Muscle of leg (tissue), 11 donors: Measurements from ENCODE around the gene C3orf20. TPM values are rescaled to one million over a fixed set of nuclear protein-coding genes. Genes with fewer than 3 reads are reported as not detected.

Experiments
- DNase-seq: peaks from one replicate; pipeline ENCODE4 v3.0.0; 2013
- H3K27ac ChIP-seq: one replicate; pipeline ENCODE4 v1.5.1; 2013; ENCODE audit warnings: mild to moderate bottlenecking, low read length, control low read depth
- H3K27me3 ChIP-seq: one replicate; pipeline ENCODE4 v1.6.1; 2013; ENCODE audit warnings: low read length; ENCODE audit not compliant: control insufficient read depth, insufficient read depth
- H3K36me3 ChIP-seq: one replicate; pipeline ENCODE4 v1.6.1; 2013; ENCODE audit warnings: low read length; ENCODE audit not compliant: control insufficient read depth, insufficient read depth
- H3K4me1 ChIP-seq: one replicate; pipeline ENCODE4 v1.6.1; 2013; ENCODE audit warnings: low read length; ENCODE audit not compliant: control insufficient read depth, insufficient read depth
- H3K4me3 ChIP-seq: one replicate; pipeline ENCODE4 v1.5.1; 2013; ENCODE audit warnings: low read length, control low read depth
- H3K9me3 ChIP-seq: replicated peaks from 2 replicates; pipeline ENCODE4 v1.6.1; 2013; ENCODE audit warnings: low read depth, low read length; ENCODE audit not compliant: control insufficient read depth
- WGBS: methylation state at CpG from one replicate; pipeline ENCODE4 v1.1.5; 2013; ENCODE audit warnings: missing lambda C conversion rate; ENCODE audit not compliant: insufficient coverage; 5-methylcytosine and 5-hydroxymethylcytosine counted together
- polyA plus RNA-seq, 8 donors: library from polyadenylated mRNA; unstranded; fragments of 120-200 nt; gene quantifications; one replicate each; pipeline versions ENCODE4 v1.2.1 to v1.2.3, GENCODE V29; 2013; ENCODE audit warnings: inconsistent platforms in 1 of 8, low replicate concordance in 1 of 8; ENCODE audit not compliant: insufficient read length in 8 of 8, insufficient read depth in 1 of 8
- total RNA-seq: library from RNA; stranded (reverse); fragments of 120-200 nt; gene quantifications from one replicate; pipeline ENCODE4 v1.2.4, GENCODE V29; 2013

C3orf20 gene
- total and polyA plus RNA-seq, 9 donors, result 0.05 to 0.35 (median 0.15) TPM

DNA sequence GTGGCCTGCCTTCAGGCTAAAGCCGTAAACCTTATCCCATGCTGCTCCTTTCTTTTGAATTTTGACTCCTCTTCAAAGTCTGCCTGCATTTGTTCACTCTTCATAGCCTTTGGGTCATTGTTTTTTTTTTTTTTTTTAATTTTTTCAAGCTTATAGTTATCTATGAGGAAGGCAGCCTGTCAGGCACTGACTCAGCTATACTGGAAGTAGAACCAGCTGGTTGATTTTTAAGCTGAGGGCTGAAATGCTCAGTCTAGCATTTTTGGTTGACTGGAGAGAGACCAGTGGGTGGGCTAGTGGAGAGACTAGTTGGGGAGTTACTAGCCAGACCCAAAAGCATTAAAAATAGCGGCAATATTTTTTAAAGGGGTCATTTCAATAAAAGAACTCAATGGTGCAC is 44.1 kb downstream of the C3orf20 start:
- H3K27ac ChIP-seq, result no peak overlapping the region
- no peak overlapping the region for H3K4me3 ChIP-seq
- H3K27me3 ChIP-seq, result peaks cover 3% of the 10 kb centered on the region
- 75% methylated on average over 1 of the region's 2 CpGs for WGBS
- no peaks in the 10 kb centered on the region for H3K36me3 ChIP-seq
- DNase-seq, result no peak
- no peaks in the 10 kb centered on the region for H3K4me1 ChIP-seq
- no peaks in the 10 kb centered on the region for H3K9me3 ChIP-seq

DNA sequence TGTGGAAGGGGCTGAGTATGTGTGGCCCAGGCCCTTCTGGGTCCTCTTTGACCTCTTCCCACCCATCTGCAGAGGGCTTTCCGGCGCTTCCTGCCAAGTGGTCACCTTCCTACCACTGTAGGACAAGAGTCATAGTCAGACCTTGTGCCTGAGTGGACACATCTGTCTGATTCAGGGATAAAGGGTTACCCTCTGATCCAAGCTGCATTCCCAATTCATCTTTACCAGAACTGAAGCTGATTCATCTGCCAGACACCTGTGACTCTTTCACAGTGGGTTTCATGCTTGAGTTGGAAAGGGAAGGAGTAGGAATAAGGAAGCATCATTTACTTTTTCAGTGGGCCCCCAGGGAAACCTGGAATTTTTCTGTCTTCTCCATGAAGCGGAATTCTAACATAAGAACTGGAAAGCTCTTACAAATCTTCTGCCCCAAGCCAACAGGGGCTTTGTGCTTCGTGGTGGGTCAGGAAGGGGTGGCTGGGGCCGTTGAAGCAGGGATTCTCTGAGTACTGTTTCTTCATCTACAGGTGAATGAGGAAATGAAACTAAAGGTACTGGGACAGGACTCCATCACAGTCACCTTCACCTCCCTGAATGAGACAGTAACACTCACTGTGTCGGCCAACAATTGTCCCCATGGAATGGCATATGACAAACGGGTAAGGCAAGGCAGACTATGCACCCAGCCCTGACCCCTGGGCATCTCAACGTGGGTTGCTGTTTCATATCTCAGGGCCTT is 46.4 kb downstream of the C3orf20 start:
- whole genome bisulfite sequencing, result 71% methylated on average over 5 of the region's 8 CpGs
- H3K27me3 ChIP-seq, result no peaks in the 10 kb centered on the region
- peaks cover 12% of the 10 kb centered on the region for H3K4me1 ChIP-seq
- no peak for DNase-seq
- no peak overlapping the region for H3K27ac ChIP-seq
- no peaks in the 10 kb centered on the region for H3K9me3 ChIP-seq
- no peaks in the 10 kb centered on the region for H3K36me3 ChIP-seq
- H3K4me3 ChIP-seq, result no peak overlapping the region

DNA sequence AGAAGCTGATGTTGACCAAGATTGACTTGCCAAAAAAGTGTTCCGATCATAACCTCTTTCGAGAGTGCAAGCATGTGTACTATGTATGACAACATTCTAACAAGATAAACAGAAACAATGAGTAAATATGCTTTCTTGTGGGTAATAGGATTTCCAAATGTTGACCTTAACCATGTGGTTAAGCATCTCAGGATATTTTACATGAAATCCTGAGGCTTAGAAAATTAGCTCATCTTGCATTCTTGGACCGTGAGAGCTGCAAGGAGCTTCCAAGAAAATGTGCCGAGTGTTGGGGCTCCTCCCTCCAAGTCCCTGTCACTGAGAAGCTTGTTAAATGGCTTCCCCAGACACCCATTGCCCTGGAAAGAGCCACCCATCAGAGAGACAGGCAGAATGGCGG is 50.1 kb downstream of the C3orf20 start:
- Histone ChIP-seq H3K27me3 (peaks cover 3% of the 10 kb centered on the region), H3K4me3 (no peak overlapping the region), H3K27ac (peak overlapping the region; percentile 16), H3K4me1 (peaks cover 21% of the 10 kb centered on the region), H3K36me3 (no peaks in the 10 kb centered on the region), H3K9me3 (no peaks in the 10 kb centered on the region)
- 27% methylated on average over 3 of the region's 5 CpGs for WGBS
- DNase-seq, result peak; percentile 83

DNA sequence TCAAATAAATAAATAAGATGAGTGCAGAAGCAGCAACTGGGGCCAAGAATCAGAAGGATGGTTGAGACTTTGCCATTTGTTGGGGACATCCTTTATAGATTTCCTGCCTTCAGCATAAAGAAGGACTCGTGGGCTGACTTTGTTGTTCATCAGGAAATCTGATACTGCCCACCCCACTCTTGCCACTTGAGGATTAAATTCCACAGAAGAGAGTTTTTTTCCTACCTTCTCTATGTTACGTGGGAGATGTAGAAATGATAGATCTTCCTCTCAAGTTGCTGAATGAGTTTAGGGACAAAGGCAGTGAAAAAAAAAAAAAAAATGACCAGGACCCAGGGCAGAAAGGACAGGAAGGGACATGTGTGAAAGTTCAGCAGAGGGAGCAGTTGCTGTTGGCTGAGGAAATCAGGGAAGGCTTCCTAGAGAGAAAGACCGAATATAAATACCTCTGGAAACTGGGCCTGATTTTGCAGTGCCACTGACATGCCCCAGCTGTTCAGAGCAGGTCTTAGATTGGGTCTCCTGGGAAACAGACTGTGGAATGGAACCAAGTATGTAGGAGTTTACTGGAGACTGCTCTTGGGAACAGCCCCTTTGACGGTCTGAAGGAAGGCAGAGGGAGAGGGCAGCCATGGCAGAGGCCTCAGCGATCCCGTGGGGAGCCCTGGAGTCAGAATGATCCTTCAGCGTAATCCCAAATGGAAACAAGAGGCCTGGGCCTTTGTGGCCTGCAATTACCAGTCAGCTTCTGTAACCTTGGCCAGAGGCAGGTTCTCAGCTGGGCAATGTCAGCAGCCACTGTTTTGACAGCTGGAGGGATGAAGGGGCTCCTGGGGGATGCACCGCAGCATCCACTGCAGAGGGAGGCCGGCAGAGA is 50.9 kb downstream of the C3orf20 start:
- H3K4me3 ChIP-seq, result no peak overlapping the region
- H3K27me3 ChIP-seq, result peaks cover 3% of the 10 kb centered on the region
- 23% methylated on average over 7 of the region's 9 CpGs for WGBS
- peak overlapping the region; percentile 16 for H3K27ac ChIP-seq
- no peaks in the 10 kb centered on the region for H3K36me3 ChIP-seq
- DNase-seq, result peak; percentile 60
- H3K4me1 ChIP-seq, result peaks cover 21% of the 10 kb centered on the region
- H3K9me3 ChIP-seq, result no peaks in the 10 kb centered on the region

DNA sequence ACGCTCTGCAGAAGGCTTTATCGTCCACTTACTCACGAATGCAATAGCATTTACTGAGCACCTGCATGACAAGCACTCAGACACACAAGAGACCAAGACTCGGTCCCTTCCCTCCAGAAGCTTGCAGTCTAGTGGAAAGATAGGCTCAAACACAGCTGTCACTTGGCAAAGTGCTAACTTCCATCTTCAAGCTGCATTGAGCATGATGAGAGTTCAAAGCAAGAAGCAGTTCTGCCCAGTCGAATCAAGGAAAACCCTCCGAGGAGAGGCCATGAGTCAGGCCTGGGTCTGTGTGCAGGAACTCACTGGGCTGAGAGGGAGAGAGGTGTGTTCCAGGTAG is 51.5 kb downstream of the C3orf20 start:
- Histone ChIP-seq H3K27me3 (peaks cover 3% of the 10 kb centered on the region), H3K27ac (peak overlapping the region; percentile 4), H3K4me1 (peaks cover 21% of the 10 kb centered on the region), H3K4me3 (no peak overlapping the region), H3K36me3 (no peaks in the 10 kb centered on the region), H3K9me3 (no peaks in the 10 kb centered on the region)
- DNase-seq, result peak; percentile 53
- WGBS, result 51% methylated on average over 6 of the region's 6 CpGs

DNA sequence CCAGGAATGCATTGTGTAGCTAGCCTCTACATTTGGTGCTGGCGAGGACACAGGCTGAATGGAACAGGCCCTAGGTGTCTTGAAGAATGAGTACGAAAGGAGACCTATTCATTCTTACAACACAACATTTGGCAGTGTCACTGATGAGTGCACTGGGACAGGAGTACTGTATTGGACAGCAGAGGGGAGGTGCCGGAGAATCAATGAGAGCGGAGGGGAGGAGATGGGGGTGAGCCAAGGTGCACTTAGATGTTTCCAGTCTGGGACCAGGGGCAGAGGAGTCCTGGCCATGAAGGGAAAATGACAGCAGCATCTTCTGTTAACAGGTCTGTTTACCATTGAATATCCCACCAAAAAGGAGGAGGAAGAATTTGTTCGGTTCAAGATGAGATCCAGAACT is 53.2 kb downstream of the C3orf20 start:
- Histone ChIP-seq H3K9me3 (no peaks in the 10 kb centered on the region), H3K4me1 (peaks cover 21% of the 10 kb centered on the region), H3K36me3 (no peaks in the 10 kb centered on the region), H3K27ac (no peak overlapping the region), H3K27me3 (peaks cover 3% of the 10 kb centered on the region), H3K4me3 (no peak overlapping the region)
- WGBS, result 70% methylated on average over 2 of the region's 5 CpGs
- DNase-seq, result no peak

DNA sequence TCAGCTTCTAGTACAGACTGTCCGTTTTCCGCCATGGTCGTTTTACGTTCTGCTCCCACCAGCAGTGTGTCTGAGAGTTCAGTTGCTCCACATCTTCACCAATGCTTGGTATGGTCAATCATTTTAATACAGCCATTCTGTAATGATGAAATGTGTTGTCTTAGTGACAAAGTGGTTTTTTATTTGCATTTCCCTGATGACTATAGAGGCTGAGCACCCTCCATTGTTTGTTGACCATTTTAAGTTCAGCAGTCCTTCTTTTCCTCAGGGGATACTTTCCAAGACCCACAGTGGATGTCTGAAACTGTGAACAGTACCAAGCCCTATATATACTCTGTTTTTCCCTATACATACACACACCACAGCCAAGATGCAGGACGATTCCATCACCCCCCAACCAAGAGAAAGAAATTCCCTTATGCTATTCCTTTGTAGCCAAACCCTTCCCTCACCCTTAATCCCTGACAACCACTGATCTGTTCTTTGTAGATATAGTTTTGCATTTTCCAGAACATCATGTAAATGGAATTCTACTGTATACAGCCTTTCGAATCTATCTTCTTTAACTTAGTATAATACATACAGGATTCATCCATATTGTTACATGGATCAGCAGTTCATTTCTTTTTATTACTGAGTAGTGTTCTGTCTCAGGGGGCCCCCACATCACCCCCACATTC is 55.9 kb downstream of the C3orf20 start:
- no peak overlapping the region for H3K27ac ChIP-seq
- no peaks in the 10 kb centered on the region for H3K36me3 ChIP-seq
- no peak overlapping the region for H3K4me3 ChIP-seq
- no CpG with 5 or more reads among the region's 6 CpGs for WGBS
- peaks cover 13% of the 10 kb centered on the region for H3K4me1 ChIP-seq
- H3K27me3 ChIP-seq, result peaks cover 3% of the 10 kb centered on the region
- DNase-seq, result no peak
- no peaks in the 10 kb centered on the region for H3K9me3 ChIP-seq

DNA sequence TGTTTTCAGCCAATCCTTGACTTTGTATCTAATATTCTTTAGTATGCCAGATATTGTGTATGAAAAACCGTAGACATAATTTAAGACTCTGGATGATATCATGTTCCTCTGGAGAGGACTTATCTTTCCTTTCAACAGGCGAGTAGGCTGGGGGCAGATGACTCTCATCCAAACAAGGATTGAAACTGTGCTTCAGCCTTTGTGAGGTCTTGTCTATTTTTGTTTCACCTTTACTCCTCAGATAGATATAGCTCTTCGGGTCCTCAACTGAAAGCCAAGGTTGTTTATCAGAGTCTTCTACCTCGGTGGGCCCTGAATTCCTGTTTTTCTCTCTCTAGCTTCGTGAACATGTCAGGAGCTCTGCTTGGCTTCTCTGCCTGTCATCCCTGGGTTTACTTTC is 66.0 kb downstream of the C3orf20 start:
- H3K36me3 ChIP-seq, result no peaks in the 10 kb centered on the region
- no peaks in the 10 kb centered on the region for H3K27me3 ChIP-seq
- no peaks in the 10 kb centered on the region for H3K4me1 ChIP-seq
- H3K27ac ChIP-seq, result no peak overlapping the region
- WGBS, result 46% methylated on average over 3 of the region's 5 CpGs
- no peak for DNase-seq
- no peak overlapping the region for H3K4me3 ChIP-seq
- H3K9me3 ChIP-seq, result peaks cover 3% of the 10 kb centered on the region

DNA sequence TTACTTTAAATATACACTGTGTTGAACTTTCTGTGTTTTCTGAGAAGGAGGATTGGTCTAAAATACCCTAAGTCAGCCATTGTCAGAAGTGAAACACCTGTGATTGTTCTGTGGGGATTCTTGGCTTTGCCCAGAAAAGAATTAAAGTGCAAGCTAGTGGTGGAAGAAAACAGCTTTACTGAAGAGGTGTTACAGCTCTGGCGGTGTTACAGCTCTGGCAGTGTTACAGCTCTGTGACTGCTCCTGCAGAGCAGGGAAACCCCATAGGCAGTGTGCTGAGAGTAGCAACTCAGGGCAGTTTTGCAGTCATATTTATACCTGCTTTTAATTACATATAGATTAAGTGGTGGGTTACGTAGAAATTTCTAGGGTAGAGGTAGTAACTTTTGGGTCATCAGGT is 66.6 kb downstream of the C3orf20 start:
- WGBS, result 43% methylated on average over 1 of the region's 2 CpGs
- Histone ChIP-seq H3K9me3 (peaks cover 3% of the 10 kb centered on the region), H3K4me1 (no peaks in the 10 kb centered on the region), H3K4me3 (no peak overlapping the region), H3K27ac (no peak overlapping the region), H3K27me3 (no peaks in the 10 kb centered on the region), H3K36me3 (no peaks in the 10 kb centered on the region)
- no peak for DNase-seq

DNA sequence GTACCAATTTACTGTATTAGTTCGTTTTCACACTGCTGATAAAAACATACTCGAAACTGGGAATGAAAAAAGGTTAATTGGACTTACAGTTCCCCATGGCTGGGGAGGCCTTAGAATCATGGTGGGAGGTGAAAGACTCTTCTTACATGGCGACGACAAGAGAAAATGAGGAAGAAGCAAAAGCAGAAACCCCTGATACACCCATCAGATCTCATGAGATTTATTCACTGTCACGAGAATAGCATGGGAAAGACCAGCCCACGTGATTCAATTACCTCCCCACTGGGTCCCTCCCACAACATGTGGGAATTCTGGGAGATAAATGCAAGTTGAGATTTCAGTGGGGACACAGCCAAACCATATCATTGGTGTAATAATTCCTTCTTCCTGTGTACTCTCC is 69.6 kb downstream of the C3orf20 start:
- Histone ChIP-seq H3K27ac (no peak overlapping the region), H3K9me3 (no peaks in the 10 kb centered on the region), H3K4me3 (no peak overlapping the region), H3K27me3 (no peaks in the 10 kb centered on the region), H3K4me1 (no peaks in the 10 kb centered on the region), H3K36me3 (no peaks in the 10 kb centered on the region)
- DNase-seq, result no peak
- WGBS, result 87% methylated on average over 3 of the region's 6 CpGs
